Activated naive CD4-positive, alpha-beta T cell (primary cell): ENCODE measurements around the gene MYO9A.

Experiments
- DNase-seq, 4 experiments: peaks; one replicate each; lab custom pipeline; 2025; lab: John Stamatoyannopoulos, UW

Gene MYO9A

GRCh38 chr15:71809346-71809745 lies 308.6 kb downstream of the MYO9A start:
- no peak for DNase-seq

GRCh38 chr15:71808311-71809020 lies 309.5 kb downstream of the MYO9A start:
- no peak for DNase-seq

GRCh38 chr15:71807691-71808091 lies 310.3 kb downstream of the MYO9A start:
- no peak for DNase-seq

GRCh38 chr15:71807125-71807629 lies 310.8 kb downstream of the MYO9A start:
- DNase-seq: no peak

- DNase-seq: no peak
Measured at GRCh38 chr15:71806452-71806931, 311.5 kb downstream of the MYO9A start.

GRCh38 chr15:71804695-71805470 lies 313.1 kb downstream of the MYO9A start:
- no peak for DNase-seq

GRCh38 chr15:71804226-71804625 lies 313.7 kb downstream of the MYO9A start:
- DNase-seq: no peak

- DNase-seq: no peak
Measured at GRCh38 chr15:71802770-71803169, 315.2 kb downstream of the MYO9A start.

- no peak for DNase-seq
Measured at GRCh38 chr15:71801935-71802655, 315.9 kb downstream of the MYO9A start.

GRCh38 chr15:71800835-71801745 lies 316.9 kb downstream of the MYO9A start:
- no peak for DNase-seq

GRCh38 chr15:71800190-71800589 lies 317.8 kb downstream of the MYO9A start:
- no peak for DNase-seq

- DNase-seq: no peak
Measured at GRCh38 chr15:71798641-71799040, 319.3 kb downstream of the MYO9A start.

GRCh38 chr15:71792521-71792920 lies 325.4 kb downstream of the MYO9A start:
- DNase-seq: no peak

- DNase-seq: no peak
Measured at GRCh38 chr15:71791975-71792374, 326.0 kb downstream of the MYO9A start.

GRCh38 chr15:71790081-71790480 lies 327.9 kb downstream of the MYO9A start:
- no peak for DNase-seq

GRCh38 chr15:71789616-71790015 lies 328.3 kb downstream of the MYO9A start:
- no peak for DNase-seq

- no peak for DNase-seq
Measured at GRCh38 chr15:71788646-71789579, 329.0 kb downstream of the MYO9A start.

GRCh38 chr15:71786673-71787072 lies 331.3 kb downstream of the MYO9A start:
- no peak for DNase-seq

GRCh38 chr15:71785996-71786395 lies 332.0 kb downstream of the MYO9A start:
- DNase-seq: no peak

- no peak for DNase-seq
Measured at GRCh38 chr15:71784719-71785118, 333.2 kb downstream of the MYO9A start.
